SK-N-SH treated with all-trans-retinoic acid at 6 μM for 48 hours (cell line): ENCODE measurements around the gene FOSB.

Experiments
- CREB5 ChIP-seq: fragments of 250-450 bp; sonication (Bioruptor Pico); IDR thresholded peaks from 2 replicates; pipeline ENCODE4 v1.5.1; 2020; ENCODE audit warnings: low read depth, mild to moderate bottlenecking, moderate library complexity
- CSRNP3 ChIP-seq: fragments of 250-450 bp; sonication (Bioruptor Pico); IDR thresholded peaks from 2 replicates; pipeline ENCODE4 v1.5.1; 2021; ENCODE audit warnings: mild to moderate bottlenecking, moderate library complexity
- ESRRG ChIP-seq: fragments of 250-450 bp; sonication (Bioruptor Pico); IDR thresholded peaks from 2 replicates; pipeline ENCODE4 v1.6.1; 2021; ENCODE audit warnings: mild to moderate bottlenecking
- PATZ1 ChIP-seq: fragments of 250-450 bp; sonication (Bioruptor Pico); IDR thresholded peaks from 2 replicates; pipeline ENCODE4 v1.8.0; 2020; ENCODE audit warnings: mild to moderate bottlenecking, moderate library complexity, borderline replicate concordance
- PPARA ChIP-seq: fragments of 250-450 bp; sonication (Bioruptor Pico); IDR thresholded peaks from 2 replicates; pipeline ENCODE4 v1.5.0; 2020; ENCODE audit warnings: mild to moderate bottlenecking, borderline replicate concordance
- SNAI2 ChIP-seq: fragments of 250-450 bp; sonication (Bioruptor Pico); IDR thresholded peaks from 2 replicates; pipeline ENCODE4 v1.5.0; 2020; ENCODE audit warnings: mild to moderate bottlenecking, moderate library complexity
- TCF4 ChIP-seq: fragments of 250-450 bp; sonication (Bioruptor Pico); IDR thresholded peaks from 2 replicates; pipeline ENCODE4 v1.8.0; 2021; ENCODE audit warnings: mild to moderate bottlenecking, moderate library complexity, borderline replicate concordance
- ZFP30 ChIP-seq: fragments of 450-650 bp; formaldehyde crosslinking; IDR thresholded peaks from 2 replicates; pipeline ENCODE4 v1.5.0; 2022; ENCODE audit warnings: mild to moderate bottlenecking, moderate library complexity

- TF ChIP-seq PATZ1 = no peak
- TF ChIP-seq CREB5 (CRISPR knock-in tag) = no peak
- TF ChIP-seq PPARA (CRISPR knock-in tag) = no peak
- no peak for TF ChIP-seq ESRRG (CRISPR knock-in tag)
- no peak for TF ChIP-seq ZFP30 (CRISPR knock-in tag)
- no peak for TF ChIP-seq CSRNP3 (CRISPR knock-in tag)
- no peak for TF ChIP-seq TCF4
- no peak for TF ChIP-seq SNAI2
Measured at GRCh38 chr19:45508861-45509691, 41.3 kb downstream of the FOSB start.
